HCT116 (cell line): ENCODE data around the gene AKAP3. TPM values are rescaled to one million over a fixed set of nuclear protein-coding genes. Genes with fewer than 3 reads are reported as not detected.

Experiments used
- ATAC-seq: fragments of 200-7000 bp; cut with Tn5 transposase; 2 replicates; pipeline ENCODE4 v1.9.1; 2020; ENCODE audit warnings: mild to moderate bottlenecking, moderate library complexity
- BruUV-seq: library from RNA; stranded (reverse); fragments of 400-500 nt; replicated peaks from 2 replicates; lab custom pipeline; 2021; lab: Mats Ljungman, UMichigan
- CTCF ChIA-PET: fragments of 300-600 bp; sonication (Branson Sonifier 250); formaldehyde crosslinking; loops from one replicate; lab custom pipeline; 2021; ENCODE audit warnings: antibody characterized with exemption; lab: Charles Lee
- POLR2A ChIA-PET: fragments of 300-600, 350-600 bp; sonication (Branson Sonifier 250); formaldehyde crosslinking; loops from one replicate; lab custom pipeline; 2021; ENCODE audit warnings: antibody characterized with exemption; lab: Charles Lee
- RAD21 ChIA-PET, 2 experiments: fragments of 300-600 bp; sonication (Branson Sonifier 250); formaldehyde crosslinking; loops; one replicate each; lab custom pipeline; 2023; ENCODE audit warnings: low total read pairs in 2 of 2; ENCODE audit not compliant: uncharacterized antibody in 2 of 2, unreplicated experiment in 2 of 2, low non-redundant PET in 1 of 2; lab: Charles Lee
- DNase-seq: peaks from one replicate; pipeline ENCODE4 v3.0.0-alpha.2; 2010; ENCODE audit warnings: low read depth, low spot score
- H2AFZ ChIP-seq: fragments of 200-600 bp; shearing (Covaris generic), sonication (generic); 2 replicates; pipeline ENCODE4 v1.6.1; 2017; ENCODE audit warnings: low read depth, mixed run types, mixed read lengths, antibody characterized with exemption, low read length; ENCODE audit not compliant: poor library complexity, severe bottlenecking
- H3K27ac ChIP-seq: 2 replicates; pipeline ENCODE4 v1.5.1; 2012; ENCODE audit warnings: low read depth, low read length
- H3K27me3 ChIP-seq: fragments of 200-600 bp; sonication (generic); 2 replicates; pipeline ENCODE4 v1.6.1; 2016; ENCODE audit warnings: mixed run types, low read length, mixed read lengths; ENCODE audit not compliant: insufficient read depth
- H3K36me3 ChIP-seq, 2 experiments: fragments of 200-500 bp in 1 of 2; fragments of 200-600 bp in 1 of 2; sonication (Bioruptor generic) in 1 of 2; sonication (generic) in 1 of 2; 2 replicates each; pipeline versions ENCODE4 v1.5.1 to v1.6.1; 2014 to 2016; ENCODE audit warnings: low read length in 2 of 2, inconsistent platforms in 1 of 2, mixed read lengths in 1 of 2, mixed run types in 1 of 2; ENCODE audit not compliant: insufficient read depth in 2 of 2, control insufficient read depth in 1 of 2
- H3K4me1 ChIP-seq, 2 experiments: fragments of 200-600 bp in 1 of 2; sonication (generic) in 1 of 2; 2 replicates each; pipeline versions ENCODE4 v1.5.1 to v1.6.1; 2012 to 2017; ENCODE audit warnings: low read length in 2 of 2, inconsistent platforms in 1 of 2, mild to moderate bottlenecking in 1 of 2, mixed read lengths in 1 of 2, mixed run types in 1 of 2, moderate library complexity in 1 of 2; ENCODE audit not compliant: insufficient read depth in 2 of 2, control insufficient read depth in 1 of 2
- H3K4me2 ChIP-seq: fragments of 200-600 bp; sonication (generic); 2 replicates; pipeline ENCODE4 v1.6.1; 2017; ENCODE audit warnings: mixed run types, low read length, mixed read lengths
- H3K4me3 ChIP-seq, 2 experiments: fragments of 200-600 bp in 1 of 2; sonication (generic) in 1 of 2; replicated peaks in 1 of 2; 2 replicates each; pipeline ENCODE4 v1.5.1; 2011 to 2016; ENCODE audit warnings: low read length in 2 of 2, control low read depth in 1 of 2, low read depth in 1 of 2, mild to moderate bottlenecking in 1 of 2, mixed read lengths in 1 of 2, mixed run types in 1 of 2
- H3K79me2 ChIP-seq: fragments of 200-600 bp; sonication (generic); 2 replicates; pipeline ENCODE4 v1.6.1; 2017; ENCODE audit warnings: mild to moderate bottlenecking, mixed run types, low read length, moderate library complexity, mixed read lengths; ENCODE audit not compliant: insufficient read depth
- H3K9ac ChIP-seq: fragments of 200-600 bp; sonication (generic); 2 replicates; pipeline ENCODE4 v1.6.1; 2016; ENCODE audit warnings: low read length, mixed read lengths
- H3K9me2 ChIP-seq: fragments of 200-600 bp; sonication (generic), shearing (Covaris generic); 2 replicates; pipeline ENCODE4 v1.6.1; 2017; ENCODE audit warnings: mixed run types, mild to moderate bottlenecking, moderate library complexity; ENCODE audit not compliant: insufficient read depth
- H3K9me3 ChIP-seq, 2 experiments: fragments of 200-500 bp in 1 of 2; fragments of 200-600 bp in 1 of 2; sonication (Bioruptor generic) in 1 of 2; sonication (generic) in 1 of 2; 2 replicates each; pipeline ENCODE4 v1.6.1; 2014 to 2017; ENCODE audit warnings: low read length in 2 of 2, mixed read lengths in 2 of 2, inconsistent platforms in 1 of 2, low read depth in 1 of 2, mild to moderate bottlenecking in 1 of 2, mixed run types in 1 of 2, moderate library complexity in 1 of 2; ENCODE audit not compliant: control insufficient read depth in 1 of 2, insufficient read depth in 1 of 2
- H4K20me1 ChIP-seq: fragments of 200-600 bp; sonication (generic), shearing (Covaris generic); 2 replicates; pipeline ENCODE4 v1.6.1; 2017; ENCODE audit warnings: mixed run types, mild to moderate bottlenecking, moderate library complexity; ENCODE audit not compliant: insufficient read depth
- CBX3 ChIP-seq: IDR thresholded peaks from 2 replicates; pipeline ENCODE4 v1.6.1; 2012; ENCODE audit warnings: low read depth
- EGR1 ChIP-seq: IDR thresholded peaks from 2 replicates; pipeline ENCODE4 v1.6.1; 2012; ENCODE audit warnings: low read depth
- EZH2 ChIP-seq: fragments of 200-600 bp; sonication (generic); IDR thresholded peaks from 2 replicates; pipeline ENCODE4 v1.6.1; 2017; ENCODE audit warnings: antibody characterized with exemption, mixed run types
- EZH2phosphoT487 ChIP-seq: fragments of 200-600 bp; IDR thresholded peaks from 2 replicates; pipeline ENCODE4 v1.6.1; 2018; ENCODE audit warnings: antibody characterized with exemption, borderline replicate concordance
- POLR2AphosphoS5 ChIP-seq: IDR thresholded peaks from 2 replicates; pipeline ENCODE4 v1.6.1; 2011; ENCODE audit warnings: mild to moderate bottlenecking, low read depth, low read length, moderate library complexity
- RAD21 ChIP-seq: IDR thresholded peaks from 2 replicates; pipeline ENCODE4 v1.6.1; 2012; ENCODE audit warnings: low read depth, mild to moderate bottlenecking
- SIN3A ChIP-seq: IDR thresholded peaks from 2 replicates; pipeline ENCODE4 v1.6.1; 2012; ENCODE audit warnings: low read depth
- YY1 ChIP-seq: IDR thresholded peaks from 2 replicates; pipeline ENCODE4 v1.6.1; 2011; ENCODE audit warnings: low read length, low read depth, moderate library complexity, mild to moderate bottlenecking; ENCODE audit not compliant: insufficient replicate concordance; ENCODE audit errors: extremely low read depth
- ZNF274 ChIP-seq: fragments of 200-500 bp; sonication (Bioruptor generic); IDR thresholded peaks from 2 replicates; pipeline ENCODE4 v1.6.1; 2014; ENCODE audit warnings: mild to moderate bottlenecking, low read depth, low read length, inconsistent platforms
- intact Hi-C: fragments of 100-400 bp; cut with micrococcal nuclease; formaldehyde crosslinking; loops from 2 replicates; pipeline ENCODE4 v1.10.0; 2022
- total RNA-seq: library from RNA; stranded (reverse); gene quantifications from one replicate; pipeline ENCODE4 v1.2.1, GENCODE V29; 2021; ENCODE audit not compliant: unreplicated experiment
- TF ChIP-seq, protein P1 (sequence below): IDR thresholded peaks from 2 replicates; pipeline ENCODE4 v1.6.1; 2012

AKAP3 gene
- total RNA-seq, 1 experiment from 2014 or later = 4.3 TPM

- peaks cover 44 to 54% of the 10 kb centered on the region in 2 experiments; a peak in 3 of 4 replicates for H3K36me3 ChIP-seq
- H3K27me3 ChIP-seq = no peaks in the 10 kb centered on the region
- intact Hi-C loops = no loop called here
- DNase-seq (no peak), ATAC-seq (no peak)
- no peaks in the 10 kb centered on the region for H3K9me3 ChIP-seq
- no TSS peak for BruUV-seq
- RAD21 ChIA-PET = no interaction called here
- no peak overlapping the region for H3K27ac ChIP-seq
- H3K4me1 ChIP-seq = no peaks in the 10 kb centered on the region
- H3K4me2 ChIP-seq = no peak overlapping the region
- no peak overlapping the region for H3K9ac ChIP-seq
- no peak overlapping the region for H2AFZ ChIP-seq
- no peaks in the 10 kb centered on the region for H4K20me1 ChIP-seq
- POLR2A ChIA-PET = no interaction called here
- no peak overlapping the region for H3K4me3 ChIP-seq
- TF ChIP-seq POLR2AphosphoS5 = no peak
- no peak for TF ChIP-seq ZNF274
- TF ChIP-seq EZH2phosphoT487 = no peak
- TF ChIP-seq, all 23 proteins: peak for 0
- Histone ChIP-seq H3K79me2 (no peaks in the 10 kb centered on the region), H3K9me2 (no peaks in the 10 kb centered on the region)
- CTCF ChIA-PET = no interaction called here
Observed at GRCh38 chr12:4663971-4664505, 15.2 kb upstream of the AKAP3 start.

DNA sequence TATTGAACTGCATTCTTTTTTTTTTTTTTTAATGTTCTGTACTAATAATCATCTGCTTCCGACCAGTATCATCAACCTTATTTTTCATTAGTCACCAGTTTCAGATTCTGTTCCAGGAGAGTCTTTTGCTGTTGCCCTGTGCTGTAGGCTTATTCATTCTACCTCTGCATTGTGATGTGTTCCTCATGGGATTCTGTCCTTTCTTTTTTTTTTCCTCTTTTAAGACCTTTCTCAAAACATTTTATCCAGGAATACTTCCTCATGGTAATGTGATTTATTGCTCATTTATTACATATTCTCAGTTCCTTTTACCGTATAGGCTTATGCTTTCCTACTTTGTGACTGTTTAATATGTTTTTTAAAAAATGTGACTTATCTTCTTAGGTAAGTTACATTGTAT, 4.8 kb upstream of the AKAP3 start:
- Histone ChIP-seq H3K27me3 (no peaks in the 10 kb centered on the region), H3K9me3 (no peaks in the 10 kb centered on the region), H4K20me1 (no peaks in the 10 kb centered on the region; the same call in 1 of the 2 replicates), H2AFZ (no peak overlapping the region), H3K4me3 (no peak overlapping the region), H3K27ac (no peak overlapping the region), H3K9me2 (no peaks in the 10 kb centered on the region), H3K36me3 (peaks cover 18 to 25% of the 10 kb centered on the region in 2 experiments; a peak in 3 of 4 replicates), H3K79me2 (peaks cover 59% of the 10 kb centered on the region), H3K9ac (no peak overlapping the region), H3K4me2 (no peak overlapping the region), H3K4me1 (peaks cover 4 to 11% of the 10 kb centered on the region in 2 experiments)
- DNase-seq = no peak
- ChIA-PET RAD21 (no interaction called here), CTCF (no interaction called here), POLR2A (no interaction called here)
- no peak for ATAC-seq
- no TSS peak for BruUV-seq
- intact Hi-C loops = no loop called here
- TF ChIP-seq POLR2AphosphoS5 (no peak), EZH2phosphoT487 (no peak), EZH2 (no peak), YY1 (no peak), EGR1 (no peak), RAD21 (no peak), CBX3 (no peak), SIN3A (no peak)
- TF ChIP-seq, protein P1, sequence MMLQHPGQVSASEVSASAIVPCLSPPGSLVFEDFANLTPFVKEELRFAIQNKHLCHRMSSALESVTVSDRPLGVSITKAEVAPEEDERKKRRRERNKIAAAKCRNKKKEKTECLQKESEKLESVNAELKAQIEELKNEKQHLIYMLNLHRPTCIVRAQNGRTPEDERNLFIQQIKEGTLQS = no peak
